GM12878 (cell line): ENCODE measurements around the gene SMIM31. TPM values are rescaled to one million over a fixed set of nuclear protein-coding genes. Genes with fewer than 3 reads are reported as not detected.

Experiments
- ATF2 ChIP-seq: IDR thresholded peaks from 2 replicates; pipeline ENCODE4 v1.6.1; 2012; ENCODE audit warnings: low read length, inconsistent platforms
- HDAC6 ChIP-seq: fragments of 200-600 bp; sonication (generic); IDR thresholded peaks from one replicate; pipeline ENCODE4 v1.8.0; 2017; ENCODE audit warnings: antibody characterized with exemption; ENCODE audit not compliant: unreplicated experiment
- HDGF ChIP-seq: fragments of 450-650 bp; IDR thresholded peaks from 2 replicates; pipeline ENCODE4 v1.6.1; 2016; ENCODE audit warnings: antibody characterized with exemption
- KDM1A ChIP-seq: fragments of 200-600 bp; sonication (generic); IDR thresholded peaks from 2 replicates; pipeline ENCODE4 v1.6.1; 2016; ENCODE audit warnings: borderline replicate concordance
- MAX ChIP-seq: IDR thresholded peaks from 2 replicates; pipeline ENCODE4 v1.6.1; 2012; ENCODE audit warnings: low read depth, low read length, improper control_type of control experiment
- MLLT1 ChIP-seq: fragments of 450-650 bp; IDR thresholded peaks from 2 replicates; pipeline ENCODE4 v1.6.1; 2016; ENCODE audit warnings: mild to moderate bottlenecking
- NKRF ChIP-seq: fragments of 450-650 bp; conservative IDR thresholded peaks from 2 replicates; pipeline ENCODE4 v1.6.1; 2017; ENCODE audit warnings: mild to moderate bottlenecking, moderate library complexity
- PRDM15 ChIP-seq: fragments of 450-650 bp; formaldehyde crosslinking; IDR thresholded peaks from 2 replicates; pipeline ENCODE4 v1.4.0; 2020; ENCODE audit warnings: mild to moderate bottlenecking, moderate library complexity
- SIX5 ChIP-seq: IDR thresholded peaks from 2 replicates; pipeline ENCODE4 v1.6.1; 2011; ENCODE audit warnings: mild to moderate bottlenecking, low read depth, low read length, moderate library complexity; ENCODE audit not compliant: severe bottlenecking
- SKIL ChIP-seq: fragments of 450-650 bp; IDR thresholded peaks from 2 replicates; pipeline ENCODE4 v1.6.1; 2017; ENCODE audit warnings: mild to moderate bottlenecking, low read depth, inconsistent platforms; ENCODE audit not compliant: poor library complexity, severe bottlenecking
- ZZZ3 ChIP-seq: IDR thresholded peaks from 2 replicates; pipeline ENCODE4 v1.6.1; 2011; ENCODE audit warnings: low read depth; ENCODE audit not compliant: control insufficient read depth, insufficient read length
- polyA plus RNA-seq, 11 experiments: library from polyadenylated mRNA; depleted of rRNA in 4 of 11; unstranded in 6 of 11; stranded (reverse) in 5 of 11; fragments of >200 nt; fragmentation: Nextera tagmentation in 4 of 11; fragmentation: Illumina TruSeq in 1 of 11; extraction: Ambion mirVana in 4 of 11; extraction: Trizol in 1 of 11; gene quantifications; 1 replicate in 1 of 11; 2 replicates in 10 of 11; pipeline versions ENCODE4 v1.2.1 to v1.2.3, GENCODE V29; 2011 to 2016; ENCODE audit warnings: inconsistent platforms in 2 of 11, missing spikeins in 2 of 11, low read depth in 1 of 11
- total RNA-seq, 4 experiments: library from RNA; depleted of rRNA in 3 of 4; stranded (reverse); fragments of >200 nt in 3 of 4; fragmentation: Illumina TruSeq in 1 of 4; extraction: Trizol in 1 of 4; gene quantifications; 2 replicates each; pipeline versions ENCODE4 v1.2.1 to v1.2.3, GENCODE V29; 2013 to 2021

Gene SMIM31
- total and polyA plus RNA-seq, 10 of the 15 experiments (the other 5 are each of a cell fraction or from before 2014, with no cell fraction given): not detected

- no peak for TF ChIP-seq PRDM15
- no peak for TF ChIP-seq HDAC6
- no peak for TF ChIP-seq ZZZ3
- TF ChIP-seq MLLT1: no peak
- no peak for TF ChIP-seq MAX
- TF ChIP-seq KDM1A: no peak
- TF ChIP-seq SKIL: no peak
- TF ChIP-seq ATF2: no peak
- TF ChIP-seq SIX5: no peak
- no peak for TF ChIP-seq NKRF
- TF ChIP-seq HDGF: no peak
Measured at GRCh38 chr4:164718827-164719226, 35.1 kb upstream of the SMIM31 start (continued).
